Mesodermal cell (in vitro differentiated cells): Measurements from ENCODE around the gene SMAD6. TPM values are rescaled to one million over a fixed set of nuclear protein-coding genes. Genes with fewer than 3 reads are reported as not detected.

ENCODE experiments used
- H3K27ac ChIP-seq: 2 replicates; pipeline ENCODE4 v1.7.0; 2013; ENCODE audit warnings: mild to moderate bottlenecking, low read depth, low read length, moderate library complexity; ENCODE audit not compliant: severe bottlenecking
- H3K36me3 ChIP-seq: 2 replicates; pipeline ENCODE4 v1.7.1; 2013; ENCODE audit warnings: mild to moderate bottlenecking, low read length, moderate library complexity; ENCODE audit not compliant: control insufficient read depth, insufficient read depth
- H3K4me1 ChIP-seq: one replicate; pipeline ENCODE4 v1.7.1; 2013; ENCODE audit warnings: mild to moderate bottlenecking, low read length; ENCODE audit not compliant: insufficient read depth, control insufficient read depth, poor library complexity, severe bottlenecking
- H3K4me3 ChIP-seq: 2 replicates; pipeline ENCODE4 v1.7.0; 2013; ENCODE audit warnings: low read length, control low read depth, mild to moderate bottlenecking; ENCODE audit not compliant: insufficient read depth, poor library complexity, severe bottlenecking; ENCODE audit errors: extremely low read depth
- H3K9me3 ChIP-seq: 2 replicates; pipeline ENCODE4 v1.7.1; 2013; ENCODE audit warnings: mild to moderate bottlenecking, low read length, moderate library complexity; ENCODE audit not compliant: control insufficient read depth
- WGBS, 2 experiments: methylation state at CpG; one replicate each; pipeline ENCODE4 v1.1.5; 2013; ENCODE audit warnings: missing lambda C conversion rate in 2 of 2; ENCODE audit not compliant: insufficient coverage in 2 of 2; 5-methylcytosine and 5-hydroxymethylcytosine counted together
- polyA plus RNA-seq, 2 experiments: library from polyadenylated mRNA; stranded (reverse); fragments of 50-300 nt; gene quantifications; one replicate each; pipeline ENCODE4 v1.2.3, GENCODE V29; 2013

The SMAD6 gene
- 111 TPM for polyA plus RNA-seq (2013, experiment 1 of 2)
- polyA plus RNA-seq (2013, experiment 2 of 2): 96.8 TPM

DNA sequence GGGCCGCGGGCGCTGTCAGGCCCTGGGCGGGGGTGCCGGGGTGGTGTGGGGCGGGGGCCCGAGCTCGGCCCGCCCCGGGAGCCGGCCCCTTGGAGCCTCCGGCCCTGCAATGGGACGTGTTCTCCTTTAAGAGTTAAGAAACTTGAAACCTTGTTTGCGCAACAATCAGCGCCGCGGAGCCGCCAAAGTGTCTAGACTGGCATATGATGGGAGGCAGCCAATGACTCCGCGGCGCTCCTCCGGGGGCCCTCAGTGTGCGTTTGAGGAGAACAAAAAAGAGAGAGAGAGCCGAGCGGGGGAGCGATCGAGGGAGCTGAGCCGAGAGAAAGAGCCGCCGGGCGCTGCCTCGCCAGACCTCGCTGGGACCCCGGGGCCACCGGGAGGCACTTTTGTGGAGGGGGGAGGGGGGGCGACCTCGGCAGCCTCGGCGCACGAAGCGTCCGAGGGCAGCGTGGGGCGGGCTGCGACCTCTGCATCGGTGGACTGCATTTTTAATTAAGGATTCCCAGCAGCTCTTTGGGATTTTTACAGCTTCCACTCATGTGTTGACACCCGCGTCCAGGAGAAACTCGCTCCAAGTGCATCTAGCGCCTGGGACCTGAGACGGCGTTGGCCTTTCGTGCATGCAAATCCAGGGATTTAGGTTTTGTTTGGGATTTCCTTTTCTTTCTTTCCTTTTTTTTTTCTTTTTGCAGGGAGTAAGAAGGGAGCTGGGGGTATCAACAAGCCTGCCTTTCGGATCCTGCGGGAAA is at the start of gene SMAD6:
SMAD6 (plus strand) TSS at position 202 of the 752 bp plus-strand sequence. CDS start 1,023 bp downstream, outside the sequence.
- peaks cover 23% of the 10 kb centered on the region for H3K4me1 ChIP-seq
- H3K4me3 ChIP-seq: peak within 1 kb of the TSS; percentile 97
- H3K27ac ChIP-seq: peak within 1 kb of the TSS; percentile 91
- peaks cover 34% of the 10 kb centered on the region for H3K36me3 ChIP-seq
- WGBS, 2 experiments: 0 to 1% methylated on average over 35 to 37 of the region's 55 CpGs
- H3K9me3 ChIP-seq: no peaks in the 10 kb centered on the region

DNA sequence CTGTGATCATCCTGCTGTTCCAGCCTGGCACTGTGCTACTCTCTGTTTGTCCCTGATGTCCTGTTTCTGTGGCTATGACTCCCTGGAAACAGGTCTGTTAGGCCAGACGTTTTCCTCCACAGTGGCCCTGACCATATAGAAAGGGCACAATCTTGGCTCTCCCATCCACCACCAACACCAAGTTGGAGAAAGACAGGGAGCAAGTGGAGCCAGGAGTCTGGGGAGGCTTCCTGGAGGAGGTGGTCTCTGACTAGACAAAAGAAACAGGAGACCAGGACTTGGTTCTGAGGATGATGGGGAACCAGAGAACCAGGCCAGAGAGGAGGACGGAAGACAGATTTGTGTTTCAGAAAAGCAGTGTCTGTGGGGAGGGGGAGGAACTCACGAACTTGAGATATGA is 49.2 kb upstream of the SMAD6 start:
- no peak overlapping the region for H3K27ac ChIP-seq
- peaks cover 62% of the 10 kb centered on the region for H3K4me1 ChIP-seq
- WGBS, 2 experiments: 78 to 95% methylated on average over 2 of the region's 3 CpGs
- no peaks in the 10 kb centered on the region for H3K9me3 ChIP-seq
- no peak overlapping the region for H3K4me3 ChIP-seq
- H3K36me3 ChIP-seq: no peaks in the 10 kb centered on the region

DNA sequence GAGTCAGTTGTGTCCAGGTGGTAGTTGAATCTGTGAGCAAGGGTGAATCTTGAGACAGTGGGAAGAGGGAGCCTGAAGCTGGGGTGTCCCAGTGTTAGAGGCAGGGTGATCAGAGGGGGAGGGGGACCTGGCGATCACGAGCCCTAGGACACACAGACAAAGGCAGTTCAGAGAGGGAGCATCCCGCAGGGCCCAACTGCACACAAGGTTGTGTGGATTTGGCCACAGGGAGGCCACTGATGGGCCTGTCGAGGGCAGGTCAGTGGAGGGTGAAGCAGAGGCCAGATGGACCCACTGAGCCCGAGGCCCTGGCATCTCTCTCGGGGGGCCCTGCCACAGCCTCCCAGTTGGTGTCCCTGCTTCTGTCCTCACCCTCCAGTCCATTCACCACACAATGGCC is 48.6 kb upstream of the SMAD6 start:
- no peak overlapping the region for H3K27ac ChIP-seq
- H3K4me1 ChIP-seq: peaks cover 68% of the 10 kb centered on the region
- WGBS, 2 experiments: 92 to 97% methylated on average over 5 of the region's 6 CpGs
- H3K36me3 ChIP-seq: no peaks in the 10 kb centered on the region
- no peak overlapping the region for H3K4me3 ChIP-seq
- no peaks in the 10 kb centered on the region for H3K9me3 ChIP-seq

DNA sequence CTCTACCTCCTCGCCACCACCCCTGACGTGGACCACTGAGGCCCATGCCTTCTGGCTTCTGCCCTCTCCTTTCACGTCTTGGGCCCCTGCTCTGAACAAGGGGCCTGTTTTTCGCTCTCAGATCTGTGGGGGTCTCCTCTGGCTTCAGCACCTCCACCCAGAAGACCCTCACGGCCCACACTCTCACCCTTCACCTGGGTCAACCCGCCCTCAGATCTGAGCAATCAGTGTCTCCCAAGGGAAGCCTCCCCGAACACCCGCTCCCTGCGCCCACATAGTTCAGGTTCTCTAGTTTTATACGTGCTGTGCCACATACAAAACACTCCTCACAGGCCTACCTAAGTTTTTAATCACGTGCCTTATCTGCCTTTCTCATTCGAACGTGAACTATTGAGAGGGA is 48.2 kb upstream of the SMAD6 start:
- H3K27ac ChIP-seq: peak overlapping the region; percentile 37
- no peaks in the 10 kb centered on the region for H3K9me3 ChIP-seq
- no peak overlapping the region for H3K4me3 ChIP-seq
- WGBS, 2 experiments: 88 to 98% methylated on average over 6 to 12 of the region's 13 CpGs
- H3K36me3 ChIP-seq: no peaks in the 10 kb centered on the region
- peaks cover 67% of the 10 kb centered on the region for H3K4me1 ChIP-seq

DNA sequence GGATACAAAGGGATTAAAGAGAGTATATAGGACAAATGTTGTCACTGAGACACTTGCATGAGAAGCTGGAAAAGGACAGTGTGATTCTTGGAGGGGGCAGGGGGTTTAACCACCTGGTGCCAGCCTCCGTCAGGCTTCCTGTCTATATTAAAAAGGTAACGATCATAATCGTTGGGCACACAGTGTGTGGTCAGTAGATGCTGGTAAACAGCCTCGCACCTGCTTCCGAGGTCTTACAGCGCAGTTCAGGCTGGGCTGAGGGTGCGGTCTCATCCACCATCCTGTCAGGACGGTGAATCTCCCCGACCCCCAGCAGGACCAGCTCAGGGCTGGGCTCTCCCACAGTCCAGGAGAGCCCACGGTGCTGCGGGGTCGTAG is 47.7 kb upstream of the SMAD6 start:
- Histone ChIP-seq H3K9me3 (no peaks in the 10 kb centered on the region), H3K27ac (peak overlapping the region; percentile 75), H3K4me3 (no peak overlapping the region), H3K36me3 (no peaks in the 10 kb centered on the region), H3K4me1 (peaks cover 67% of the 10 kb centered on the region)
- 64 to 65% methylated on average over 10 to 12 of the region's 12 CpGs for WGBS, 2 experiments

DNA sequence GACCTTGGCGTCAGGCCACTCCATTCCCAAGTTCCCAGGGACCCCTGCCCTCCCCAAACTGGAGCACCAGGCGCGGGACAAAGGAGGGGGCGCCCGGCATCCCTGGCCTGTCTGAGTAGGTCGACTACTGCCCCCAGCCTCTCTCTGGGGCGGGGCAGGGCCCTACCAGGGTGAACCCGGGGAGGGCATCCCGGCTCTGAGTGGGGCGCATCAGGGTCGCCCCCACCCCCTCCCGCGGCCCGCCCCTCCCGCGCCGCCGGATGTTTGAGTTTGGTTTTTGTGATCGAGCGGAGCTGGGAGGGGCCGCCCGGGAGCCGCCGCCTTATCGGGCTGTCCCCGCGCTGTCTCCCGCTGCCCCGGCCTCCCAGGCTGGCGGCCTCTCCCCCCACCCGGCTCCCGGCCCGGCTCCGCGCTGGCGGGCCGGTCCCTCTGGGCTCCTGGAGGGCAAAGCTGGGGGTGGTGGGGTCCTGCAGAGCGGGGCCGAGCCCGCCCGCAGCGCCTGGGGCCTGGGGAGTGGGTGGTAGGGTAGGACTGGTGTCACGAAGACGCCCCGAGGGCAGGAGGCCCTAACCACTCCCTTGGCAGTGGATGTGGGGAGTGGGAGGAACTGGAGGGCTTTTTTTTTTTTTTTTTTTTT is 47.2 kb upstream of the SMAD6 start:
- H3K27ac ChIP-seq: peak overlapping the region; percentile 75

DNA sequence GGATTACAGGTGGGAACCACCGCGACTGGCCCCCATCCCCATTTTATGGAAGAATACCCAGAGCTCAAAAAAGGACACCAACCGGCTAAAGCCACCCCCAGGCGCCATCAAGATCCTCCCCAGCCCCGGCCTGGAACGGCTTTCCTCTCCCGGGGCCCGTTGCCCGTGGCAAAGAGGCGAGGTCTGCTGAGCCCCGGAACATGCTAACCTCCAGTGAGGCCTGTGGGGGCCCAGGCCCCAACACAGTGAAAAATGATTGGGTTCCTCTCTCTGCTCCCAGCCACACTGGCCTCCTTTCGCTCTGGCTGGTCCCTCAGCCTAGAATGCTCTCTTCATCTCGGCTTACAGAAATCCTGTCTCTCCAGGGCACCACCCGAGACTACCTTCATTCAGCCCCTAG is 46.5 kb upstream of the SMAD6 start:
- no peak overlapping the region for H3K4me3 ChIP-seq
- 69 to 74% methylated on average over 11 to 13 of the region's 14 CpGs for WGBS, 2 experiments
- H3K27ac ChIP-seq: peak overlapping the region; percentile 75
- no peaks in the 10 kb centered on the region for H3K36me3 ChIP-seq
- peaks cover 59% of the 10 kb centered on the region for H3K4me1 ChIP-seq
- no peaks in the 10 kb centered on the region for H3K9me3 ChIP-seq

More for the DNA sequence above, 47.2 kb upstream of the SMAD6 start:
- Histone ChIP-seq H3K36me3 (no peaks in the 10 kb centered on the region), H3K9me3 (no peaks in the 10 kb centered on the region), H3K4me1 (peaks cover 65% of the 10 kb centered on the region), H3K4me3 (no peak overlapping the region)
- 20 to 39% methylated on average over 8 to 30 of the region's 45 CpGs for WGBS, 2 experiments

DNA sequence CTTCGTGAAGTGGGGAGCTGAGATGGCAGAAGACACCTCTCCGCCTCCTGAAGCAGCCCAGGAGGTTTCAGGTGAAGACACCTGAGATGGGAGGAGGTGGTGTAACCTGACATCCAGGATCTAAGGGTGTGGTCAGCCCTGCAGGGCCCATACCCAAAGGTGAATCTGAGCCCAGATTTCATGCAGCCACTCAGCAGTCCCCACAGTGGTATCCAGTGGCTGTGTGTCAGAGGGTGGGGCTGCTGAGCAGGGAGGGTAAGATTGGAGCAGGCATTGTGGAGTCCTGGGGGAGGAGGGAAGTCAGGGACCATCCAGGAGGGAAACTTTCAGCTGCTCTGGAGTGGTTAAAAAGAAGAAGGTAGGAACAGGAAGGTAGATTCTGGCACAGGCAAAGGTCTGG is 46.0 kb upstream of the SMAD6 start:
- Histone ChIP-seq H3K36me3 (no peaks in the 10 kb centered on the region), H3K27ac (peak overlapping the region; percentile 75), H3K4me3 (no peak overlapping the region), H3K9me3 (no peaks in the 10 kb centered on the region), H3K4me1 (peaks cover 62% of the 10 kb centered on the region)
- WGBS, 2 experiments: 90% methylated on average over 2 of the region's 2 CpGs; no CpG with 5 or more reads in 1 of the 2 experiments

DNA sequence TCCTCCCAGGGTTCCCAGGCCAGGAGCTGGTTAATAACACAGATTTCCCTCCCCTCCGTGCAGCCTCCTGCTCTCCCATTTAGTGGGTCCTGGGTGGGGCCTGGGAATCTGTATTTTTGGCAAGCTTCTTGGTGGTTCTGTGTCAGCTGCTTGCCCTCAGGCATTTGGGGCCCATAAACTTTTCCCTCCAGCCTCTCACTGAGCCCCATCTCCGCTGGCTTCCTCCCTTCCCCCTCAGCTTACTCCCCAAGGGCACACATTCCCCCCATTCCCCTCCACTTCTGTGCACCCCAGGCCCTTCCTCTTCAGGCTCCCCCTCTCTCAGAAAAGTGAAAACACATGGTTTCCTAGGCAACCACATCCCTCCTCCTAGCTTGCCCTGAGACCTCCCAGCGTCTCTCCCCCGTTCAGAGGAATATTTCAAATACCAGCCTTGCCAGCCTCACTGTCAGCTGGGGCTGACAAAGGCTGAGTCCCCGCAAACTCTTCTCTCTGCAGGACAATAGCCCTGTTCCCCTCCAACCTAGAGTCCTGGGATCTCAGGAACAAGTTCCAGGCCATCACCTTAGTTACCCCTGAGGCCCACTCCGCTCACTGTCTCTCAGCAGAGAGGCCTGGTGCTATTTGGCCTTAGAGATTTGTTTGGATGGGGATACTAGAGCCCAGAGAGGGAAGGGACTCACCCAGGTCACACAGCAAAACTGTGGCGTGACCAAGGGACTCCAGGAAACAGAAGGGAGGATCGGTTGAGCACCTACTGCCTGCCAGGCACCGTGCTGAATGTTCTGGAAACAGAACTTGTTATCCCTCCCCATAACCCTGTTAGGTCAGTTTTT is 44.6 kb upstream of the SMAD6 start:
- H3K4me3 ChIP-seq: no peak overlapping the region
- no peaks in the 10 kb centered on the region for H3K9me3 ChIP-seq
- 54 to 59% methylated on average over 6 to 8 of the region's 9 CpGs for WGBS, 2 experiments
- H3K4me1 ChIP-seq: peaks cover 76% of the 10 kb centered on the region
- H3K27ac ChIP-seq: peak overlapping the region; percentile 90
- H3K36me3 ChIP-seq: no peaks in the 10 kb centered on the region

DNA sequence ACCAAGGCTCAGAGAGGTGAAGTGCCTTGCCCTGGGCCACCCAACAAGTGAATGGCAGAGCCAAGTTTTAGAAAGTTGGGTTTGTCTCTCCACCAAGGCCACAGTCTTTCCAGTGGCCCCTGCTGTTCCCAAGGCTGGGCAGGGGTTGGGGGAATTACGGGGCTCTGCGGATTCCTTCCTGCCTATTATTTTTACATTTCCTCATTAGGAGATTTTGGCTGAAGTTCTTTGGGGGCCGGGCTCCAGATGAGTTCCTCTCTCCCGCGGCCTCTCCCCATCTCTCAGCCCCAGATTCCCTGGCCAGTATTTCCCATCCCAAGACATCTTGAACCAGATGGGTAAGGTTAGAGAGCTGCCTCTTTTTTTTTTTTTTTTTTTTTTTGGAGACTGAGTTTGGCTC is 44.0 kb upstream of the SMAD6 start:
- no peaks in the 10 kb centered on the region for H3K36me3 ChIP-seq
- no peaks in the 10 kb centered on the region for H3K9me3 ChIP-seq
- peak overlapping the region; percentile 90 for H3K27ac ChIP-seq
- WGBS, 2 experiments: 100% methylated on average over 1 of the region's 5 CpGs; no CpG with 5 or more reads in 1 of the 2 experiments
- H3K4me1 ChIP-seq: peaks cover 77% of the 10 kb centered on the region
- H3K4me3 ChIP-seq: no peak overlapping the region
